K562 (cell line): Measurements from ENCODE around the gene TMEM129. TPM values are rescaled to one million over a fixed set of nuclear protein-coding genes. Genes with fewer than 3 reads are reported as not detected.

ENCODE experiments used
- ATAC-seq: fragments of 200-7000 bp; cut with Tn5 transposase; 3 replicates; pipeline ENCODE4 v1.9.1; 2020; ENCODE audit warnings: moderate library complexity
- BruUV-seq: library from RNA; stranded (reverse); fragments of 400-500 nt; replicated peaks from 2 replicates; lab custom pipeline; 2021; lab: Mats Ljungman, UMichigan
- CTCF ChIA-PET: fragments of 300-600 bp; formaldehyde crosslinking; extraction: SDS; loops from one replicate; lab custom pipeline; 2021; ENCODE audit warnings: low intra/inter-chr PET ratio; lab: Yijun Ruan, JAX
- POLR2A ChIA-PET: fragments of 300-600, 350-650 bp; sonication (Branson Sonifier 250); formaldehyde crosslinking; extraction: SDS; loops from one replicate; lab custom pipeline; 2021; ENCODE audit warnings: antibody characterized with exemption, inconsistent platforms; lab: Yijun Ruan, JAX
- DNase-seq, 4 experiments: peaks; one replicate each; pipeline versions ENCODE4 v3.0.0 to v3.0.0-alpha.2; 2011 to 2018; ENCODE audit warnings: low spot score in 3 of 4, mixed read lengths in 3 of 4; ENCODE audit errors: extremely low read depth in 1 of 4
- FAIRE-seq: peaks from 2 replicates; lab custom pipeline; 2011; peaks lifted over from hg19 to GRCh38; lab: Jason Lieb, UNC
- H2AFZ ChIP-seq: 2 replicates; pipeline ENCODE4 v1.6.0; 2011; ENCODE audit warnings: low read depth, low read length, control low read depth, inconsistent platforms
- H3K27ac ChIP-seq: fragments of 200-600 bp; 3 replicates; pipeline ENCODE4 v1.8.0; 2011; ENCODE audit warnings: low read depth, mild to moderate bottlenecking, control low read depth, inconsistent platforms, low read length, moderate library complexity, mixed read lengths; ENCODE audit errors: extremely low read depth
- H3K27me3 ChIP-seq, 2 experiments: fragments of 300-600 bp in 1 of 2; 2 replicates in 1 of 2; 3 replicates in 1 of 2; pipeline versions ENCODE4 v1.6.0 to v1.8.0; 2011; ENCODE audit warnings: inconsistent platforms in 2 of 2, low read length in 2 of 2, mild to moderate bottlenecking in 1 of 2, mixed read lengths in 1 of 2, moderate library complexity in 1 of 2; ENCODE audit not compliant: control insufficient read depth in 2 of 2, insufficient read depth in 2 of 2
- H3K36me3 ChIP-seq: fragments of 300-600 bp; 3 replicates; pipeline ENCODE4 v1.8.0; 2011; ENCODE audit warnings: mild to moderate bottlenecking, low read length, inconsistent platforms; ENCODE audit not compliant: control insufficient read depth, insufficient read depth
- H3K4me1 ChIP-seq, 2 experiments: fragments of 200-600 bp in 1 of 2; replicated peaks in 1 of 2; 2 replicates in 1 of 2; 3 replicates in 1 of 2; pipeline versions ENCODE4 v1.5.1 to v1.8.0; 2011; ENCODE audit warnings: inconsistent platforms in 2 of 2, low read length in 2 of 2, mild to moderate bottlenecking in 1 of 2, mixed read lengths in 1 of 2, moderate library complexity in 1 of 2; ENCODE audit not compliant: control insufficient read depth in 2 of 2, insufficient read depth in 2 of 2
- H3K4me2 ChIP-seq: 2 replicates; pipeline ENCODE4 v1.6.1; 2011; ENCODE audit warnings: low read length, control low read depth, inconsistent platforms, mixed read lengths; ENCODE audit not compliant: insufficient read depth
- H3K4me3 ChIP-seq: fragments of 200-600 bp; sonication (generic), shearing (Covaris generic); 2 replicates; pipeline ENCODE4 v1.5.1; 2016; ENCODE audit warnings: control low read depth, inconsistent platforms
- H3K79me2 ChIP-seq: fragments of 200-600 bp; 3 replicates; pipeline ENCODE4 v1.8.0; 2011; ENCODE audit warnings: low read length, inconsistent platforms; ENCODE audit not compliant: control insufficient read depth, insufficient read depth
- H3K9ac ChIP-seq, 2 experiments: 2 replicates each; pipeline versions ENCODE4 v1.6.0 to v1.6.1; 2011; ENCODE audit warnings: low read depth in 2 of 2, low read length in 2 of 2, control low read depth in 1 of 2, inconsistent platforms in 1 of 2, mild to moderate bottlenecking in 1 of 2, mixed read lengths in 1 of 2; ENCODE audit not compliant: insufficient read depth in 1 of 2
- H3K9me1 ChIP-seq: one replicate; pipeline ENCODE4 v1.6.0; 2011; ENCODE audit warnings: inconsistent platforms, mild to moderate bottlenecking, low read length, moderate library complexity; ENCODE audit not compliant: control insufficient read depth, insufficient read depth
- H3K9me3 ChIP-seq: replicated peaks from 2 replicates; pipeline ENCODE4 v1.5.1; 2011; ENCODE audit warnings: low read depth, low read length, inconsistent platforms; ENCODE audit not compliant: control insufficient read depth, insufficient read depth
- H4K20me1 ChIP-seq: replicated peaks from 2 replicates; pipeline ENCODE4 v1.6.1; 2011; ENCODE audit warnings: low read length, inconsistent platforms, mixed read lengths; ENCODE audit not compliant: control insufficient read depth, insufficient read depth
- ARNT ChIP-seq, 2 experiments: fragments of 450-650 bp; IDR thresholded peaks; 2 replicates each; pipeline ENCODE4 v1.6.1; 2016; ENCODE audit warnings: mild to moderate bottlenecking in 1 of 2
- CBX8 ChIP-seq: fragments of 200-600 bp; sonication (generic); IDR thresholded peaks from 2 replicates; pipeline ENCODE4 v1.6.1; 2012; ENCODE audit warnings: borderline replicate concordance, mixed run types, low read depth, mild to moderate bottlenecking, moderate library complexity, mixed read lengths, low read length, control low read depth, inconsistent platforms; ENCODE audit not compliant: poor library complexity, severe bottlenecking; ENCODE audit errors: extremely low read depth
- CCNT2 ChIP-seq: IDR thresholded peaks from 2 replicates; pipeline ENCODE4 v1.6.1; 2011; ENCODE audit warnings: borderline replicate concordance, low read depth, mild to moderate bottlenecking, moderate library complexity, mixed read lengths, low read length; ENCODE audit not compliant: insufficient read length; ENCODE audit errors: extremely low read depth
- CXXC5 ChIP-seq: fragments of 250-450 bp; sonication (Bioruptor Pico); IDR thresholded peaks from 2 replicates; pipeline ENCODE4 v1.8.0; 2022; ENCODE audit warnings: inconsistent platforms, mild to moderate bottlenecking, moderate library complexity
- EGR1 ChIP-seq: fragments of 450-650 bp; conservative IDR thresholded peaks from 2 replicates; pipeline ENCODE4 v1.6.1; 2017; ENCODE audit warnings: mild to moderate bottlenecking
- EHMT2 ChIP-seq: fragments of 450-650 bp; IDR thresholded peaks from 2 replicates; pipeline ENCODE4 v1.6.1; 2018; ENCODE audit warnings: antibody characterized with exemption
- HNRNPK ChIP-seq: fragments of 200-400 bp; formaldehyde crosslinking; IDR thresholded peaks from one replicate; pipeline ENCODE4 v1.6.1; 2018; ENCODE audit warnings: mild to moderate bottlenecking, low read depth, low read length; ENCODE audit not compliant: poor library complexity, severe bottlenecking
- MTA2 ChIP-seq: fragments of 450-650 bp; IDR thresholded peaks from 2 replicates; pipeline ENCODE4 v1.6.1; 2016; ENCODE audit warnings: low read depth
- PCBP1 ChIP-seq: fragments of 200-400 bp; formaldehyde crosslinking; IDR thresholded peaks from 2 replicates; pipeline ENCODE4 v1.6.1; 2018; ENCODE audit warnings: mild to moderate bottlenecking, low read depth, low read length; ENCODE audit not compliant: poor library complexity, severe bottlenecking
- PRMT5 ChIP-seq: sonication (generic); formaldehyde crosslinking; IDR thresholded peaks from 2 replicates; pipeline ENCODE4 v1.5.0; 2020; ENCODE audit warnings: missing genetic modification reagents
- RB1 ChIP-seq: fragments of 450-650 bp; IDR thresholded peaks from 2 replicates; pipeline ENCODE4 v1.6.1; 2017; ENCODE audit warnings: low read depth, mild to moderate bottlenecking
- VEZF1 ChIP-seq: fragments of 200-800 bp; sonication (Bioruptor generic); IDR thresholded peaks from 2 replicates; pipeline ENCODE4 v1.6.1; 2017; ENCODE audit warnings: missing genetic modification characterization, missing compliant biosample characterization
- ZBTB7A ChIP-seq: IDR thresholded peaks from 2 replicates; pipeline ENCODE4 v1.6.1; 2011; ENCODE audit warnings: low read depth, mild to moderate bottlenecking, low read length, moderate library complexity, borderline replicate concordance; ENCODE audit not compliant: control insufficient read depth
- WGBS: fragments of 100-300 bp; shearing (Covaris generic); methylation state at CpG from one replicate; pipeline ENCODE4 v1.1.6; 2016; ENCODE audit warnings: low coverage, mixed read lengths; ENCODE audit not compliant: insufficient coverage; ENCODE audit errors: missing lambda C conversion rate; 5-methylcytosine and 5-hydroxymethylcytosine counted together
- in situ Hi-C: fragments of 300-500 bp; cut with MboI; formaldehyde crosslinking; loops from 4 replicates; pipeline ENCODE4 v1.15.0; 2018; ENCODE audit warnings: inconsistent platforms, mixed read lengths
- intact Hi-C: fragments of 100-400 bp; cut with micrococcal nuclease; formaldehyde crosslinking; loops from 2 replicates; pipeline ENCODE4 v1.14.2; 2022
- polyA plus RNA-seq, 8 experiments: library from polyadenylated mRNA; depleted of rRNA in 4 of 8; stranded (reverse) in 5 of 8; unstranded in 3 of 8; fragments of >200 nt; fragmentation: Nextera tagmentation in 2 of 8; fragmentation: Illumina TruSeq in 1 of 8; extraction: Ambion mirVana in 2 of 8; extraction: Trizol in 1 of 8; gene quantifications; 2 replicates each; pipeline versions ENCODE4 v1.2.1 to v1.2.3, GENCODE V29; 2011 to 2014; ENCODE audit warnings: inconsistent platforms in 1 of 8, missing spikeins in 1 of 8
- total RNA-seq, 7 experiments: library from RNA; depleted of rRNA in 6 of 7; stranded (reverse); fragments of >200 nt in 6 of 7; fragmentation: Illumina TruSeq in 2 of 7; extraction: Trizol in 2 of 7; gene quantifications; 2 replicates each; pipeline versions ENCODE4 v1.2.1 to v1.2.3, GENCODE V29; 2011 to 2021; ENCODE audit warnings: low replicate concordance in 1 of 7
- TF ChIP-seq, protein P1 (sequence below): fragments of 450-650 bp; conservative IDR thresholded peaks from 2 replicates; pipeline ENCODE4 v1.6.1; 2016; ENCODE audit warnings: missing genetic modification characterization, low read depth, mild to moderate bottlenecking, missing compliant biosample characterization, moderate library complexity
- TF ChIP-seq, protein P2 (sequence below): sonication (generic); formaldehyde crosslinking; IDR thresholded peaks from 2 replicates; pipeline ENCODE4 v1.8.0; 2022; ENCODE audit warnings: missing genetic modification reagents, mild to moderate bottlenecking, borderline replicate concordance

The TMEM129 gene
- total and polyA plus RNA-seq, 9 of the 15 experiments (the other 6 are each of a cell fraction or from before 2014, with no cell fraction given): 0.34 to 47.2 (median 18.8) TPM

GRCh38 chr4:1767061-1767769 is 46.1 kb upstream of the TMEM129 start:
- CTCF ChIA-PET: interaction anchor here (0.7 kb wide), 1 partner anchor 132 kb away, joined by 3 read pairs; no protein-coding TSS in a partner anchor

More at GRCh38 chr4:1767061-1767769, 46.1 kb upstream of the TMEM129 start:
- H3K79me2 ChIP-seq: no peaks in the 10 kb centered on the region
- ATAC-seq (peak; percentile 23), FAIRE-seq (no peak), DNase-seq (peak; percentile 56 to 84 (median 79))
- H3K9ac ChIP-seq: peak overlapping the region in 1 of 2 experiments; percentile 64; a peak in 1 of 4 replicates
- intact Hi-C loops: no loop called here
- H2AFZ ChIP-seq: no peak overlapping the region
- in situ Hi-C loops: no loop called here
- no peaks in the 10 kb centered on the region for H3K36me3 ChIP-seq
- peaks cover 2 to 87% of the 10 kb centered on the region in 2 experiments; a peak in 3 of 5 replicates for H3K4me1 ChIP-seq
- H3K9me1 ChIP-seq: no peaks in the 10 kb centered on the region
- no peak overlapping the region for H3K27ac ChIP-seq
- H3K9me3 ChIP-seq: no peaks in the 10 kb centered on the region
- H3K4me2 ChIP-seq: peak overlapping the region; percentile 37; the same call in 1 of the 2 replicates
- WGBS: 0% methylated on average over 6 of the region's 84 CpGs
- 0 out of 2 replicates have a peak, but pooled peaks cover 3% of the 10 kb centered on the region for H4K20me1 ChIP-seq
- peak overlapping the region; percentile 37 for H3K4me3 ChIP-seq
- BruUV-seq: no TSS peak
- H3K27me3 ChIP-seq: no peaks in the 10 kb centered on the region
- TF ChIP-seq EGR1 (0 out of 2 replicates have a peak, but pooled peaks have one; percentile 21), HNRNPK (peak; percentile 93), PRMT5 (CRISPR knock-in tag) (no peak), MTA2 (no peak), ZBTB7A (peak; percentile 83), PCBP1 (peak; percentile 97), EHMT2 (no peak), VEZF1 (CRISPR knock-in tag) (peak; percentile 89), CBX8 (no peak), ARNT (IDR thresholded peaks at IDR 0.05) (no peak), RB1 (peak; percentile 31; the same call in 1 of the 2 replicates), CXXC5 (CRISPR knock-in tag) (0 out of 2 replicates have a peak, but pooled peaks have one; percentile 23), CCNT2 (peak; percentile 42)
- TF ChIP-seq, protein P1, sequence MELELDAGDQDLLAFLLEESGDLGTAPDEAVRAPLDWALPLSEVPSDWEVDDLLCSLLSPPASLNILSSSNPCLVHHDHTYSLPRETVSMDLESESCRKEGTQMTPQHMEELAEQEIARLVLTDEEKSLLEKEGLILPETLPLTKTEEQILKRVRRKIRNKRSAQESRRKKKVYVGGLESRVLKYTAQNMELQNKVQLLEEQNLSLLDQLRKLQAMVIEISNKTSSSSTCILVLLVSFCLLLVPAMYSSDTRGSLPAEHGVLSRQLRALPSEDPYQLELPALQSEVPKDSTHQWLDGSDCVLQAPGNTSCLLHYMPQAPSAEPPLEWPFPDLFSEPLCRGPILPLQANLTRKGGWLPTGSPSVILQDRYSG (tag): no peak
- TF ChIP-seq, protein P2, sequence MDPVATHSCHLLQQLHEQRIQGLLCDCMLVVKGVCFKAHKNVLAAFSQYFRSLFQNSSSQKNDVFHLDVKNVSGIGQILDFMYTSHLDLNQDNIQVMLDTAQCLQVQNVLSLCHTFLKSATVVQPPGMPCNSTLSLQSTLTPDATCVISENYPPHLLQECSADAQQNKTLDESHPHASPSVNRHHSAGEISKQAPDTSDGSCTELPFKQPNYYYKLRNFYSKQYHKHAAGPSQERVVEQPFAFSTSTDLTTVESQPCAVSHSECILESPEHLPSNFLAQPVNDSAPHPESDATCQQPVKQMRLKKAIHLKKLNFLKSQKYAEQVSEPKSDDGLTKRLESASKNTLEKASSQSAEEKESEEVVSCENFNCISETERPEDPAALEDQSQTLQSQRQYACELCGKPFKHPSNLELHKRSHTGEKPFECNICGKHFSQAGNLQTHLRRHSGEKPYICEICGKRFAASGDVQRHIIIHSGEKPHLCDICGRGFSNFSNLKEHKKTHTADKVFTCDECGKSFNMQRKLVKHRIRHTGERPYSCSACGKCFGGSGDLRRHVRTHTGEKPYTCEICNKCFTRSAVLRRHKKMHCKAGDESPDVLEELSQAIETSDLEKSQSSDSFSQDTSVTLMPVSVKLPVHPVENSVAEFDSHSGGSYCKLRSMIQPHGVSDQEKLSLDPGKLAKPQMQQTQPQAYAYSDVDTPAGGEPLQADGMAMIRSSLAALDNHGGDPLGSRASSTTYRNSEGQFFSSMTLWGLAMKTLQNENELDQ: no peak
- POLR2A ChIA-PET: interaction anchor here (0.6 to 1.2 kb wide), 3 partner anchors 9 to 617 kb away, joined by 3 to 5 read pairs (median 4); partner anchors contain the start of gene FGFR3
